Loucy (cell line): ENCODE results near the gene E2F8.

Source experiments
- EZH2phosphoT487 ChIP-seq: fragments of 200-600 bp; IDR thresholded peaks from 2 replicates; pipeline ENCODE4 v1.6.1; 2018; ENCODE audit warnings: antibody characterized with exemption, mild to moderate bottlenecking, moderate library complexity, borderline replicate concordance
- TF ChIP-seq, protein P1 (sequence below): fragments of 200-600 bp; sonication (generic); conservative IDR thresholded peaks from 2 replicates; pipeline ENCODE4 v1.5.1; 2014; ENCODE audit warnings: mild to moderate bottlenecking, antibody characterized with exemption, low read length

DNA sequence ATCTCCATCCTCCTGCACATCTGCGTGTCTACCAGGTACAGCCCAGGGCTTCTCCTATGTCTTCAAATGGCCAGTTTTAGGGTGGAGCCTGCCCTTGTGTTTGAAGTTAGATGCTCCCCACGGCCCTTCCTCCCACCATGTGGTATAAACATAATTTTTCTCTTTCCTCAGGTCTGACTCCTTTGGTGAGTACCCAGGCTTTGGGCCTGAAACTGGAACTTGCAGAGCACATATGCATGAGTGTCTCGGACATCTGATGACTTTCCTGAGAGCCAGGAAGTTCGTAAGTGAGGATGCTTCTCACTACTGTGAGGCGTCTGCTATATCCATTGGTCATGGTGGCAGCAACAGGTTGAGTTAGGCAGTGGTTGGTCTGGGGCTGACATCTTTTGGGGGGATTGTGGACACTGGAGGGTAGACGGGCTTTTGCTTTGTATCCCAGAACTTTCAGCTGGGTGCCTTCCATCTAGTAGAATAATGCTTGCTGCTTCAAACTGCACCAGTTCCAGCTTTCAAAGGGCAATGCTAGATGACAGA is 55.2 kb downstream of the E2F8 start:
- TF ChIP-seq, protein P1, sequence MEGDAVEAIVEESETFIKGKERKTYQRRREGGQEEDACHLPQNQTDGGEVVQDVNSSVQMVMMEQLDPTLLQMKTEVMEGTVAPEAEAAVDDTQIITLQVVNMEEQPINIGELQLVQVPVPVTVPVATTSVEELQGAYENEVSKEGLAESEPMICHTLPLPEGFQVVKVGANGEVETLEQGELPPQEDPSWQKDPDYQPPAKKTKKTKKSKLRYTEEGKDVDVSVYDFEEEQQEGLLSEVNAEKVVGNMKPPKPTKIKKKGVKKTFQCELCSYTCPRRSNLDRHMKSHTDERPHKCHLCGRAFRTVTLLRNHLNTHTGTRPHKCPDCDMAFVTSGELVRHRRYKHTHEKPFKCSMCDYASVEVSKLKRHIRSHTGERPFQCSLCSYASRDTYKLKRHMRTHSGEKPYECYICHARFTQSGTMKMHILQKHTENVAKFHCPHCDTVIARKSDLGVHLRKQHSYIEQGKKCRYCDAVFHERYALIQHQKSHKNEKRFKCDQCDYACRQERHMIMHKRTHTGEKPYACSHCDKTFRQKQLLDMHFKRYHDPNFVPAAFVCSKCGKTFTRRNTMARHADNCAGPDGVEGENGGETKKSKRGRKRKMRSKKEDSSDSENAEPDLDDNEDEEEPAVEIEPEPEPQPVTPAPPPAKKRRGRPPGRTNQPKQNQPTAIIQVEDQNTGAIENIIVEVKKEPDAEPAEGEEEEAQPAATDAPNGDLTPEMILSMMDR, result no peak
- TF ChIP-seq EZH2phosphoT487, result no peak
